ENCODE measurements around the gene OCRL. TPM values are rescaled to one million over a fixed set of nuclear protein-coding genes. Genes with fewer than 3 reads are reported as not detected.

OCRL gene
- total RNA-seq, 1 donor from 2014 or later: 25.3 TPM

GRCh38 chrX:129497146-129497843, 42.8 kb upstream of the OCRL start:
- Histone ChIP-seq H3F3A (ENCODE audit: low read depth) (no peaks in the 10 kb centered on the region), H3K36me3 (no peaks in the 10 kb centered on the region), H3K27ac (no peak overlapping the region), H3K9me3 (ENCODE audit: low read depth) (no peaks in the 10 kb centered on the region), H3K79me2 (ENCODE audit: low read depth) (no peaks in the 10 kb centered on the region), H4K20me1 (ENCODE audit: low read depth) (no peaks in the 10 kb centered on the region), H3K4me1 (no peaks in the 10 kb centered on the region), H3K9ac (no peak overlapping the region), H2AFZ (replicated peaks) (no peak overlapping the region), H3K27me3 (no peaks in the 10 kb centered on the region), H3K4me3 (no peak overlapping the region), H3K4me2 (no peak overlapping the region)
- DNase-seq (ENCODE audit: low spot score): no peak
- Mint-ChIP-seq H3K4me3 (no peak overlapping the region), H3K4me1 (no peaks in the 10 kb centered on the region), H3K27ac (no peak overlapping the region), H3K9me3 (no peaks in the 10 kb centered on the region), H3K36me3 (peaks cover 37% of the 10 kb centered on the region), H3K27me3 (ENCODE audit: insufficient read depth, low read depth) (no peaks in the 10 kb centered on the region)
- TF ChIP-seq EZH2 (IDR thresholded peaks at IDR 0.05) (no peak), CTCF (IDR thresholded peaks at IDR 0.05) (no peak), EZH2phosphoT487 (IDR thresholded peaks at IDR 0.05) (no peak)

GRCh38 chrX:129510331-129510730, 29.7 kb upstream of the OCRL start:
- Histone ChIP-seq H3K4me1 (no peaks in the 10 kb centered on the region), H3K9me3 (ENCODE audit: low read depth) (no peaks in the 10 kb centered on the region), H3K27ac (no peak overlapping the region), H3K27me3 (no peaks in the 10 kb centered on the region), H3K4me2 (no peak overlapping the region), H3K79me2 (ENCODE audit: low read depth) (no peaks in the 10 kb centered on the region), H3F3A (ENCODE audit: low read depth) (no peaks in the 10 kb centered on the region), H3K9ac (no peak overlapping the region), H2AFZ (replicated peaks) (no peak overlapping the region), H3K4me3 (no peak overlapping the region), H4K20me1 (ENCODE audit: low read depth) (no peaks in the 10 kb centered on the region), H3K36me3 (peaks cover 29% of the 10 kb centered on the region)
- Mint-ChIP-seq H3K27ac (no peak overlapping the region), H3K4me3 (no peak overlapping the region), H3K9me3 (no peaks in the 10 kb centered on the region), H3K27me3 (ENCODE audit: insufficient read depth, low read depth) (no peaks in the 10 kb centered on the region), H3K36me3 (peaks cover 44% of the 10 kb centered on the region), H3K4me1 (no peaks in the 10 kb centered on the region)
- no peak for TF ChIP-seq EZH2phosphoT487 (IDR thresholded peaks at IDR 0.05)
- TF ChIP-seq CTCF (IDR thresholded peaks at IDR 0.05): no peak
- no peak for DNase-seq (ENCODE audit: low spot score)

GRCh38 chrX:129511689-129512088, 28.4 kb upstream of the OCRL start:
- no peak overlapping the region for H3K4me2 ChIP-seq
- Mint-ChIP-seq H3K27me3 (ENCODE audit: insufficient read depth, low read depth) (no peaks in the 10 kb centered on the region), H3K36me3 (peaks cover 41% of the 10 kb centered on the region), H3K27ac (no peak overlapping the region), H3K4me3 (no peak overlapping the region), H3K9me3 (no peaks in the 10 kb centered on the region), H3K4me1 (no peaks in the 10 kb centered on the region)
- H3K27ac ChIP-seq: no peak overlapping the region
- H3K4me1 ChIP-seq: no peaks in the 10 kb centered on the region
- no peak for TF ChIP-seq EZH2 (IDR thresholded peaks at IDR 0.05)
- TF ChIP-seq CTCF (IDR thresholded peaks at IDR 0.05): no peak
- TF ChIP-seq EZH2phosphoT487 (IDR thresholded peaks at IDR 0.05): no peak
- H3K36me3 ChIP-seq: peaks cover 22% of the 10 kb centered on the region
- no peaks in the 10 kb centered on the region for H4K20me1 ChIP-seq (ENCODE audit: low read depth)
- H3K27me3 ChIP-seq: no peaks in the 10 kb centered on the region
- no peak overlapping the region for H3K9ac ChIP-seq
- no peak overlapping the region for H2AFZ ChIP-seq (replicated peaks)
- H3K9me3 ChIP-seq (ENCODE audit: low read depth): no peaks in the 10 kb centered on the region
- no peak for DNase-seq (ENCODE audit: low spot score)
- peaks cover 11% of the 10 kb centered on the region for H3K79me2 ChIP-seq (ENCODE audit: low read depth)
- no peak overlapping the region for H3K4me3 ChIP-seq
- H3F3A ChIP-seq (ENCODE audit: low read depth): no peaks in the 10 kb centered on the region
